Transverse colon (tissue), 3 donors: ENCODE measurements around the gene ULBP2.
"Not testable (repeated sequence)": the region's sequence is repeated elsewhere in the genome, so short reads cannot be mapped to it uniquely, and the experiment has no call there.

Source experiments
- CTCF ChIP-seq, 5 experiments: fragments of 200-600 bp in 3 of 5; fragments of 450-650 bp in 2 of 5; sonication (generic) in 3 of 5; IDR thresholded peaks; 1 replicate in 2 of 5; 2 replicates in 3 of 5; pipeline ENCODE4 v1.5.1; 2016 to 2017; ENCODE audit warnings: antibody characterized with exemption in 5 of 5, inconsistent platforms in 3 of 5, mild to moderate bottlenecking in 2 of 5, moderate library complexity in 1 of 5
- EP300 ChIP-seq: sonication (generic); formaldehyde crosslinking; IDR thresholded peaks from one replicate; pipeline ENCODE4 v1.6.1; 2017; ENCODE audit warnings: antibody characterized with exemption, low read depth
- POLR2A ChIP-seq: fragments of 450-650 bp; IDR thresholded peaks from one replicate; pipeline ENCODE4 v1.6.1; 2016; ENCODE audit warnings: antibody characterized with exemption, mild to moderate bottlenecking, moderate library complexity

GRCh38 chr6:149954328-149954983 lies 12.6 kb downstream of the ULBP2 start:
- TF ChIP-seq POLR2A; CTCF (IDR thresholded peaks at IDR 0.05); EP300: not testable (repeated sequence)
